ENCODE measurements around the gene LRTM1.

DNA sequence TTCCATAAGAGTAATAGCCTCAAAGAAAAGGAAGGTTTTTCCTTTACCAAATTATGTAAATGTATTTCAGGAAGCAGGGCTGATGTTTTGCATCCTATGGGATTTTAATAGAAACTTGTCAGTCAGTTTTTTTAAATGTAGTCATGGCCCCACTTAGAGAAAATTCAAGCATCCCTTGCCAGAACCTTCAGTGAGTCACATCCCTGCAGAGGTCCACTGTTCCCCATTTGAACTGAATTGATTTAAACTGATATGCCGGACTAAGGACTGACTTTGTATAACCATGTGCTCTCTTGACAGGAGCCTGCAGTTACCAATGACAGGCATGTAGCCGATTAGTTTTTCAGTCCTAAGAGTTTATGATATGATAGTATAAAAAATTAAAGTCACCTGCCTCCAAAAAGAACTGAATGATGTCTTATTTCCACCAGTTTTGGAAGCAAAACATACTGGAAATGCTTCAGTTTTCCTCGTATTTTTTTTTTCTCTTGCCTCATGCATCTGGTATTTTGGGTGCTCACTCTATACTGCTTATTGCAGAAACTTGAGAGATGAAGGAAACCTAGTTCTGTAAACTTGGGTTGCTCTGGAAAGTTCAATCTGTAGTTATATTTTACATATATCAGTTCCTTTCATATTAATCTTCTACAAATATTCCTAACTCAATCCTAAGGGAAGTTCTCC lies 30.7 kb downstream of the LRTM1 start:
- TF ChIP-seq, protein P1, sequence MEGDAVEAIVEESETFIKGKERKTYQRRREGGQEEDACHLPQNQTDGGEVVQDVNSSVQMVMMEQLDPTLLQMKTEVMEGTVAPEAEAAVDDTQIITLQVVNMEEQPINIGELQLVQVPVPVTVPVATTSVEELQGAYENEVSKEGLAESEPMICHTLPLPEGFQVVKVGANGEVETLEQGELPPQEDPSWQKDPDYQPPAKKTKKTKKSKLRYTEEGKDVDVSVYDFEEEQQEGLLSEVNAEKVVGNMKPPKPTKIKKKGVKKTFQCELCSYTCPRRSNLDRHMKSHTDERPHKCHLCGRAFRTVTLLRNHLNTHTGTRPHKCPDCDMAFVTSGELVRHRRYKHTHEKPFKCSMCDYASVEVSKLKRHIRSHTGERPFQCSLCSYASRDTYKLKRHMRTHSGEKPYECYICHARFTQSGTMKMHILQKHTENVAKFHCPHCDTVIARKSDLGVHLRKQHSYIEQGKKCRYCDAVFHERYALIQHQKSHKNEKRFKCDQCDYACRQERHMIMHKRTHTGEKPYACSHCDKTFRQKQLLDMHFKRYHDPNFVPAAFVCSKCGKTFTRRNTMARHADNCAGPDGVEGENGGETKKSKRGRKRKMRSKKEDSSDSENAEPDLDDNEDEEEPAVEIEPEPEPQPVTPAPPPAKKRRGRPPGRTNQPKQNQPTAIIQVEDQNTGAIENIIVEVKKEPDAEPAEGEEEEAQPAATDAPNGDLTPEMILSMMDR (IDR thresholded peaks at IDR 0.05 in 8 of 11, conservative IDR thresholded peaks at IDR 0.05 in 3 of 11) = no peak
- no peak for TF ChIP-seq POLR2A (IDR thresholded peaks at IDR 0.05)
- no peak for TF ChIP-seq POLR2AphosphoS5 (IDR thresholded peaks at IDR 0.05)

All from spleen (tissue), 7 donors.